K562 (cell line): Measurements from ENCODE around the gene KMO. TPM values are rescaled to one million over a fixed set of nuclear protein-coding genes. Genes with fewer than 3 reads are reported as not detected.

Experiments used
- ATF6 ChIP-seq: sonication (generic); formaldehyde crosslinking; IDR thresholded peaks from 2 replicates; pipeline ENCODE4 v1.4.0; 2020; ENCODE audit warnings: mild to moderate bottlenecking, missing genetic modification reagents
- C11orf30 ChIP-seq: fragments of 450-650 bp; IDR thresholded peaks from 2 replicates; pipeline ENCODE4 v1.6.1; 2016; ENCODE audit warnings: low read depth, mild to moderate bottlenecking
- CBX8 ChIP-seq: fragments of 200-600 bp; sonication (generic); IDR thresholded peaks from 2 replicates; pipeline ENCODE4 v1.6.1; 2012; ENCODE audit warnings: borderline replicate concordance, mixed run types, low read depth, mild to moderate bottlenecking, moderate library complexity, mixed read lengths, low read length, control low read depth, inconsistent platforms; ENCODE audit not compliant: poor library complexity, severe bottlenecking; ENCODE audit errors: extremely low read depth
- CREBBP ChIP-seq: IDR thresholded peaks from one replicate; pipeline ENCODE4 v1.6.1; 2012; ENCODE audit warnings: low read depth, mild to moderate bottlenecking, control low read depth, inconsistent platforms, low read length
- HOXB6 ChIP-seq: fragments of 250-450 bp; sonication (Bioruptor Pico); IDR thresholded peaks from 2 replicates; pipeline ENCODE4 v1.5.1; 2022; ENCODE audit warnings: mild to moderate bottlenecking, borderline replicate concordance
- KHSRP ChIP-seq: fragments of 450-650 bp; IDR thresholded peaks from 2 replicates; pipeline ENCODE4 v1.6.1; 2017
- KLF16 ChIP-seq: IDR thresholded peaks from 2 replicates; pipeline ENCODE4 v1.6.1; 2016; ENCODE audit warnings: antibody characterized with exemption
- SMAD1 ChIP-seq: fragments of 150-350 bp; IDR thresholded peaks from 2 replicates; pipeline ENCODE4 v1.6.1; 2014; ENCODE audit warnings: low read length, low read depth; ENCODE audit not compliant: partially characterized antibody
- ZNF316 ChIP-seq: fragments of 450-650 bp; IDR thresholded peaks from 2 replicates; pipeline ENCODE4 v1.6.1; 2016
- polyA plus RNA-seq, 8 experiments: library from polyadenylated mRNA; depleted of rRNA in 4 of 8; stranded (reverse) in 5 of 8; unstranded in 3 of 8; fragments of >200 nt; fragmentation: Nextera tagmentation in 2 of 8; fragmentation: Illumina TruSeq in 1 of 8; extraction: Ambion mirVana in 2 of 8; extraction: Trizol in 1 of 8; gene quantifications; 2 replicates each; pipeline versions ENCODE4 v1.2.1 to v1.2.3, GENCODE V29; 2011 to 2014; ENCODE audit warnings: inconsistent platforms in 1 of 8, missing spikeins in 1 of 8
- total RNA-seq, 7 experiments: library from RNA; depleted of rRNA in 6 of 7; stranded (reverse); fragments of >200 nt in 6 of 7; fragmentation: Illumina TruSeq in 2 of 7; extraction: Trizol in 2 of 7; gene quantifications; 2 replicates each; pipeline versions ENCODE4 v1.2.1 to v1.2.3, GENCODE V29; 2011 to 2021; ENCODE audit warnings: low replicate concordance in 1 of 7
- TF ChIP-seq, protein P1 (sequence below): fragments of 200-800 bp; sonication (Bioruptor generic); IDR thresholded peaks from 2 replicates; pipeline ENCODE4 v1.6.1; 2017; ENCODE audit warnings: missing genetic modification characterization, missing compliant biosample characterization

KMO gene
- total and polyA plus RNA-seq, 9 of the 15 experiments (the other 6 are each of a cell fraction or from before 2014, with no cell fraction given), result 0.01 to 0.11 (median 0.01) TPM; not detected in 6

DNA sequence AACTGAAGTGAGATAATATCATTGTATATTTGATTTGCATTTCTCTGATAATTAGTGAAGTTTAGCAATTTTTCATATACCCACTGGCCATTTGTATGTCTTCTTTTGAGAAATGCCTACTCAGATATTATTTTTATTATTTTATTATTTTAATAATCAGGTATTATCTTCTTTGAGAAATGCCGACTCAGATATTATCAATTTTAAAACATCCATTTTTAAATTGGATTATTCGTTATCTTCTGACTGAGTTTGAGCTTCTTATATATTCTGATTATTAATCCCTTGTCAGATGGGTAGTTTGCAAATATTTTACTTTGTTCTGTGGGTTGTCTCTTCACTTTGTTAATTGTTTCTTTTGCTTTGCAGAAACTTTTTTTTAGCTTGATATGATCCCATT lies 37.7 kb downstream of the KMO start (continued):
- TF ChIP-seq CBX8 (peak; percentile 38), KHSRP (no peak), ATF6 (CRISPR knock-in tag) (no peak), HOXB6 (CRISPR knock-in tag) (no peak), CREBBP (no peak), C11orf30 (0 out of 2 replicates have a peak, but pooled peaks have one; percentile 12), KLF16 (no peak), SMAD1 (no peak), ZNF316 (peak; percentile 59)
- TF ChIP-seq, protein P1, sequence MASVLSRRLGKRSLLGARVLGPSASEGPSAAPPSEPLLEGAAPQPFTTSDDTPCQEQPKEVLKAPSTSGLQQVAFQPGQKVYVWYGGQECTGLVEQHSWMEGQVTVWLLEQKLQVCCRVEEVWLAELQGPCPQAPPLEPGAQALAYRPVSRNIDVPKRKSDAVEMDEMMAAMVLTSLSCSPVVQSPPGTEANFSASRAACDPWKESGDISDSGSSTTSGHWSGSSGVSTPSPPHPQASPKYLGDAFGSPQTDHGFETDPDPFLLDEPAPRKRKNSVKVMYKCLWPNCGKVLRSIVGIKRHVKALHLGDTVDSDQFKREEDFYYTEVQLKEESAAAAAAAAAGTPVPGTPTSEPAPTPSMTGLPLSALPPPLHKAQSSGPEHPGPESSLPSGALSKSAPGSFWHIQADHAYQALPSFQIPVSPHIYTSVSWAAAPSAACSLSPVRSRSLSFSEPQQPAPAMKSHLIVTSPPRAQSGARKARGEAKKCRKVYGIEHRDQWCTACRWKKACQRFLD, result no peak
